LNCAP (cell line): ENCODE data around the gene SH3GLB2.

ENCODE experiments used
- TF ChIP-seq, protein P1 (sequence below): fragments of 450-650 bp; IDR thresholded peaks from 2 replicates; pipeline ENCODE4 v1.5.1; 2017; ENCODE audit warnings: mild to moderate bottlenecking

Gene SH3GLB2

DNA sequence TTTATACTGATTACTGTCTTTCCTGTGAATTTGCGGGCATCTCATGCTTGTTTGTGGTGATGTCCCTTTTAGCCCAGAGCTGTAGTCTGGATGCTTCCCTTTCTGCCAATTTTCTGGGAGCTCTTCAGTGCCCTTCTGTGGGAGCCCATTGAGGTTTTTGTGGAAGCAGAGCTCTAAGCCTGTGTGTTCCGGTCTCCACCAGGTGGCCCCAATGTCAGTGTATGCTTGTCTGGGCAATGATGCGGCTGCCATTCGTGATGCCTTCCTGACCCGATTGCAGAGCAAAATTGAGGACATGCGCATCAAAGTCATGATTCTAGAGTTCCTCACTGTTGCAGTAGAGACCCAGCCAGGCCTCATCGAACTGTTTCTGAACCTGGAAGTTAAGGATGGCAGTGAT is 35.1 kb downstream of the SH3GLB2 start:
- TF ChIP-seq, protein P1, sequence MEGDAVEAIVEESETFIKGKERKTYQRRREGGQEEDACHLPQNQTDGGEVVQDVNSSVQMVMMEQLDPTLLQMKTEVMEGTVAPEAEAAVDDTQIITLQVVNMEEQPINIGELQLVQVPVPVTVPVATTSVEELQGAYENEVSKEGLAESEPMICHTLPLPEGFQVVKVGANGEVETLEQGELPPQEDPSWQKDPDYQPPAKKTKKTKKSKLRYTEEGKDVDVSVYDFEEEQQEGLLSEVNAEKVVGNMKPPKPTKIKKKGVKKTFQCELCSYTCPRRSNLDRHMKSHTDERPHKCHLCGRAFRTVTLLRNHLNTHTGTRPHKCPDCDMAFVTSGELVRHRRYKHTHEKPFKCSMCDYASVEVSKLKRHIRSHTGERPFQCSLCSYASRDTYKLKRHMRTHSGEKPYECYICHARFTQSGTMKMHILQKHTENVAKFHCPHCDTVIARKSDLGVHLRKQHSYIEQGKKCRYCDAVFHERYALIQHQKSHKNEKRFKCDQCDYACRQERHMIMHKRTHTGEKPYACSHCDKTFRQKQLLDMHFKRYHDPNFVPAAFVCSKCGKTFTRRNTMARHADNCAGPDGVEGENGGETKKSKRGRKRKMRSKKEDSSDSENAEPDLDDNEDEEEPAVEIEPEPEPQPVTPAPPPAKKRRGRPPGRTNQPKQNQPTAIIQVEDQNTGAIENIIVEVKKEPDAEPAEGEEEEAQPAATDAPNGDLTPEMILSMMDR, result peak; percentile 29; the same call in 1 of the 2 replicates

DNA sequence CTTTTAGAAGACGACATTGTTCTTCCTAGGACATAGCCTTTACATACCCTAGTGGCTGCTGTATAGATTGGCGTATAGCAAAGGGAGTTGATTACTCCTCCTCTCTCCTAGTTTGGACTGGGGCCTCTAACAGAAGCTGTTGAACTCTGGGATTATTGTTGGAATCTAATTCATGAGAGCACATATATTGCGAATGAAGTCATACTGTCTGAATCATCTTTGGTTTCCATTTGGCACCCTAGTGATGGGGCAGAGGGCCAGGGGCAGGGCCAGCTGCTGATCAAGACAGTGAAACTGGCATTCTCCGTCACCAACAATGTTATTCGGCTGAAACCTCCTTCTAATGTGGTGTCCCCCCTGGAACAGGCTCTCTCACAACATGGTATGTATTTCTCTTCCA is 40.3 kb downstream of the SH3GLB2 start:
- TF ChIP-seq, protein P1, result no peak

DNA sequence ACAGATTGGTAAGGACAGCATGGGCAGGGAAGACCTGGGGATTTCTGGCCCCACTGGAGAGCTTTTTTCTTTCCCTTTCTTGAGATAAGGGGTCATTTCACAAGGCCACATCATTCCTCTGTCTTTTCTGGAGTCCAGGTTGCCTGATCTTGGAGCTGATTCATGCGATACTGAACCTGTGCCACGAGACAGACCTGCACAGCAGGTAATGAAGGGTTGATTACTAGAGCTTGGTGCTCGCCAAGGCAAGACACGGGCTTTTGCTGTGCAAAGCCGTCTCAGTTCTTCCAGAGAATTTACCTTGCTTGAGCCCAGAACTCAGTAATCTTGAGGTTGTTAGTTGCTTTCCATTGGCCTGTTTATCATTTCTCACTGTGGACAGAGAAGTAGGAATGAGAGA is 41.5 kb downstream of the SH3GLB2 start:
- TF ChIP-seq, protein P1, result no peak

DNA sequence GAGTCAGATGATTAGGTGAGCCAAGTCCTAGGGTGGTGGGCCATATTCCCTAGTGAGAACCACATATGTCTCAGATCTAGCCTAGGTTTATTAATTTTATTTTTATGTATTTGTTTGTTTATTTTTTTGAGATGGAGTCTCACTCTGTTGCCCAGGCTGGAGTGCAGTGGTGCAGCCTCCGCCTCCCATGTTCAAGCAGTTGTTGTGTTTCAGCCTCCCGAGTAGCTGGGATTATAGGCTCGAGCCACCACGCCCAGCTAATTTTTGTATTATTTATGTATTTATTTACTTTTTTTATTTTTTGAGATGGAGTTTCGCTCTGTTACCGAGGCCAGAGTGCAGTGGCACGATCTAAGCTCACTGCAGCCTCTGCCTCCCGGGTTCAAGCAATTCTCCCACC is 44.6 kb downstream of the SH3GLB2 start:
- TF ChIP-seq, protein P1, result no peak

DNA sequence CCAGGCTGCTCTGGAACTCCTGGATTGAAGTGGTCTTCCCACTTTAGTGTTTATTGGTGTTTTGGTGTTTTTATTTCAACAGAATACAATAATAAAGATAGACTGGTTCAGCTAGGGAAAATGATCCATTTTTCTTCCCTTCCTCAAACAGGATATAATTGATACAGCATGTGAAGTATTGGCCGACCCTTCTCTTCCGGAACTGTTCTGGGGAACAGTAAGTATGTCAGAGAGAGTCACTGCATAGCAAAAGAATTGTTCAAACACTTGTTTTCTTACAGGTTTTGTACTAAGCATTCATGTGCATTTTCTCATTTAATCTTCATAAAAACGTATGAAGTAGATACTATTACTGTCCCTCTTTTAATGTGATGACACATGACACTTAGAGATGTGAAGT is 49.0 kb downstream of the SH3GLB2 start:
- TF ChIP-seq, protein P1, result no peak

DNA sequence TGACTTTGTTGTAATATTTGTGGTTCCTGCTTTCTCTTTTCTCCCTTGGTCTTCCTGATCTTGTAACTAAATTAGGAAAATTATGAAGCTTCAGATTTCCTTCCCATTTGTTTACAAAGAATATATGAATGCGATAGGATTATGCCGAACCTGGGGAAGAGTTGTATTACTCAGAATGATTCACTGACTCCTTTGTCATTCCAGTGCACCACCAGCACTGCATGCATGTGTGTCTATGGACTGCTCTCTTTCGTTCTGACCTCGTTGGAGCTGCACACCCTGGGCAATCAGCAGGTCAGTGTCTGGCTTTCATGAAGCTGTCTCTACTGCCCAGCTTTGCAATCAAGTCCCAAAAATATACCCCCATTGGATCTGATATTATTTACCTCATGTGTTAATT is 55.2 kb downstream of the SH3GLB2 start:
- TF ChIP-seq, protein P1, result no peak

DNA sequence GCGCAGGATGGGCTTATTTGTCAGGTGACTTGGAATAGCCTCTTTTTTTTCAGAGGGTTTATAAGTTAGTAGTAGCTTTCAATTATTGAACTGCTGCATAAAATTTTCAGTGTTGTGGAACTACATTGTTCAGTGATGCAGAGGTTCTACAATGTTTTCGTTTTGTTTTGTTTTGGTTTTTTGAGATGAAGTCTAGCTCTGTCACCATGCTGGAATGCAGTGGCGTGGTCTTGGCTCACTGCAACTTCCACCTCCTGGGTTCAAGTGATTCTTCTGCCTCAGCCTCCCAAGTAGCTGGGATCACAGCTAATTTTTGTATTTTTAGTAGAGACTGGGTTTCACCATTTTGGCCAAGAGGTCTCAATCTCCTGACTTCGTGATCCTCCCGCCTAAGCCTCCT is 58.6 kb downstream of the SH3GLB2 start:
- TF ChIP-seq, protein P1, result no peak
